Type B pancreatic cell (in vitro differentiated cells): ENCODE data around the gene TUT7. TPM values are rescaled to one million over a fixed set of nuclear protein-coding genes. Genes with fewer than 3 reads are reported as not detected.
A peak's percentile ranks its signal among the peaks of the same experiment; 100 is the strongest.

ENCODE experiments used
- DNase-seq: peaks from one replicate; pipeline ENCODE4 v3.0.0; 2021; ENCODE audit warnings: mixed read lengths; ENCODE audit not compliant: unreplicated experiment; ENCODE audit errors: extremely low spot score
- H3K27ac Mint-ChIP-seq: 2 replicates; pipeline ENCODE4 v1.8.0; 2021; ENCODE audit warnings: mild to moderate bottlenecking, mixed read lengths
- H3K27me3 Mint-ChIP-seq: 2 replicates; pipeline ENCODE4 v1.8.0; 2021; ENCODE audit warnings: mixed read lengths
- H3K36me3 Mint-ChIP-seq: 2 replicates; pipeline ENCODE4 v1.8.0; 2021; ENCODE audit warnings: mixed read lengths
- H3K4me1 Mint-ChIP-seq: one replicate; pipeline ENCODE4 v1.8.0; 2021; ENCODE audit warnings: mixed read lengths; ENCODE audit not compliant: unreplicated experiment
- H3K4me3 Mint-ChIP-seq: 2 replicates; pipeline ENCODE4 v1.8.0; 2021; ENCODE audit warnings: mild to moderate bottlenecking, mixed read lengths
- H3K9me3 Mint-ChIP-seq: 2 replicates; pipeline ENCODE4 v1.8.0; 2021; ENCODE audit warnings: mixed read lengths
- CTCF ChIP-seq: fragments of 200-600 bp; sonication (generic); conservative IDR thresholded peaks from 2 replicates; pipeline ENCODE4 v1.5.0; 2021; ENCODE audit warnings: antibody characterized with exemption, mild to moderate bottlenecking
- total RNA-seq: library from RNA; stranded (reverse); gene quantifications from 2 replicates; pipeline ENCODE4 v1.2.1, GENCODE V29; 2021; ENCODE audit warnings: low replicate concordance

TUT7 gene
- total RNA-seq, 1 donor from 2014 or later = 26.5 TPM

DNA sequence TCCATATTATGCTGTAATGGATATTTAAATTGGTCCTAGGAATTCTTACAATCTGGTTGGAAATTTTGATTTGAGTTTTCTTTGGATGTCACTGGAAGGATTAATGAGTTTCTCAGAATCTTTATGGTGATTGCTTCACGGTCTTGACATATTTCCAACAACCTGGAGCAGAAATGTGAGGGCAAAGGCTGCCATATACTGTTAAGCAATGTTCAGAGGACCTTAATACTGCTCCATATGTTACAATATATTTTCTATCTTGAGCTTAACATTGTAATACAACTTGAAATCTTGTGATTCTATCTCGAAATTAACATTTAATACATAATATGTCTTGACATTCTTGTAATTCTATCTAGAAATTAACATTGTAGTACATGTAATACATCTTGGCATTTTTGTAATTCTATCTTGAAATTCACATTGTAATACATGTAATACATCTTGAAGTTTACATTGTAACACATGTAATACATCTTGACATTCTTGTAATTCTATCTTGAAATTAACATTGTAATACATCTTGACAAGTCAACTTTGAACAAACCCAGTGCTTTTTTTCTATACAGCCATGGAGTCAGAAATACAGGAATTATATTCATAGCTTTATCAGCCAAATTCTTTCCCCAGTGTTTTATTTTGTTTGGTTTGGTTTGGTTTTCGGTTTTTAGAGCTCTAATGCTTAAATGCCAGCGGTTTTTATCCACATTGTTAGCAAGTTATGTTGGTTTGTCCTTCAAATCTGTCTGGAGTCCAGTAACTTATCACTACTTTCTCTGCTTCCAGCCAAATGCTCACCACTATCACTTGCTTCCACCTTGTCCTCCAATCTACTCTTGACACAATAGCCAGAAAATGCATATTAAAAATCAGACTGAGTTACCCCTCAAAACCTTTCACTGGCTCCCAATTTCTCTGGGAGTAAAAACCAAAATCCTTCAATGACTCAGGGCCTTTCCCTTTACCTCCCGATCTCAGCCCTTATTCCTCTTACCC, 3.0 kb upstream of the TUT7 start:
- TF ChIP-seq CTCF = no peak
- no peak for DNase-seq
- Mint-ChIP-seq H3K9me3 (no peaks in the 10 kb centered on the region), H3K4me1 (peaks cover 15% of the 10 kb centered on the region), H3K36me3 (peaks cover 7% of the 10 kb centered on the region), H3K27ac (peak overlapping the region; percentile 35), H3K27me3 (peaks cover 3% of the 10 kb centered on the region), H3K4me3 (peak overlapping the region; percentile 16)

GRCh38 chr9:86355814-86356213, 1.6 kb upstream of the TUT7 start:
- H3K27me3 Mint-ChIP-seq = peaks cover 3% of the 10 kb centered on the region
- no peaks in the 10 kb centered on the region for H3K9me3 Mint-ChIP-seq
- peaks cover 14% of the 10 kb centered on the region for H3K36me3 Mint-ChIP-seq
- peak overlapping the region; percentile 99 for H3K4me3 Mint-ChIP-seq
- H3K27ac Mint-ChIP-seq = peak overlapping the region; percentile 95
- DNase-seq = no peak
- peaks cover 22% of the 10 kb centered on the region for H3K4me1 Mint-ChIP-seq
- no peak for TF ChIP-seq CTCF

GRCh38 chr9:86354818-86355309, 654 bp upstream of the TUT7 start:
- no peak for DNase-seq
- H3K27ac Mint-ChIP-seq = peak overlapping the region; percentile 95
- H3K9me3 Mint-ChIP-seq = no peaks in the 10 kb centered on the region
- H3K27me3 Mint-ChIP-seq = peaks cover 3% of the 10 kb centered on the region
- H3K4me1 Mint-ChIP-seq = peaks cover 26% of the 10 kb centered on the region
- peak; percentile 62 for TF ChIP-seq CTCF
- H3K36me3 Mint-ChIP-seq = peaks cover 14% of the 10 kb centered on the region
- peak overlapping the region; percentile 99 for H3K4me3 Mint-ChIP-seq

- peaks cover 26% of the 10 kb centered on the region for H3K4me1 Mint-ChIP-seq
These were observed 577 bp downstream of the TUT7 start for GRCh38 chr9:86353655-86354010.

GRCh38 chr9:86352440-86353077, 1.7 kb downstream of the TUT7 start:
- H3K9me3 Mint-ChIP-seq = no peaks in the 10 kb centered on the region
- H3K4me3 Mint-ChIP-seq = peak overlapping the region; percentile 99
- H3K36me3 Mint-ChIP-seq = peaks cover 24% of the 10 kb centered on the region
- H3K27me3 Mint-ChIP-seq = no peaks in the 10 kb centered on the region
- H3K4me1 Mint-ChIP-seq = peaks cover 26% of the 10 kb centered on the region
- no peak for DNase-seq
- TF ChIP-seq CTCF = no peak
- H3K27ac Mint-ChIP-seq = peak overlapping the region; percentile 95

More at GRCh38 chr9:86353655-86354010, 577 bp downstream of the TUT7 start:
- TF ChIP-seq CTCF = no peak
- DNase-seq = no peak
- H3K27ac Mint-ChIP-seq = peak overlapping the region; percentile 95
- H3K4me3 Mint-ChIP-seq = peak overlapping the region; percentile 99
- H3K27me3 Mint-ChIP-seq = peaks cover 3% of the 10 kb centered on the region
- peaks cover 21% of the 10 kb centered on the region for H3K36me3 Mint-ChIP-seq
- H3K9me3 Mint-ChIP-seq = no peaks in the 10 kb centered on the region
